HTERT RPE-1 (cell line): ENCODE results near the gene DNAJC12.
"Not testable (repeated sequence)": the region's sequence is repeated elsewhere in the genome, so short reads cannot be mapped to it uniquely, and the experiment has no call there.

Source experiments
- in situ Hi-C: fragments of 300-500 bp; cut with MboI; formaldehyde crosslinking; loops from 4 replicates; pipeline ENCODE4 v1.14.3; 2020; ENCODE audit warnings: low sequenced_read_pairs

Gene DNAJC12

DNA sequence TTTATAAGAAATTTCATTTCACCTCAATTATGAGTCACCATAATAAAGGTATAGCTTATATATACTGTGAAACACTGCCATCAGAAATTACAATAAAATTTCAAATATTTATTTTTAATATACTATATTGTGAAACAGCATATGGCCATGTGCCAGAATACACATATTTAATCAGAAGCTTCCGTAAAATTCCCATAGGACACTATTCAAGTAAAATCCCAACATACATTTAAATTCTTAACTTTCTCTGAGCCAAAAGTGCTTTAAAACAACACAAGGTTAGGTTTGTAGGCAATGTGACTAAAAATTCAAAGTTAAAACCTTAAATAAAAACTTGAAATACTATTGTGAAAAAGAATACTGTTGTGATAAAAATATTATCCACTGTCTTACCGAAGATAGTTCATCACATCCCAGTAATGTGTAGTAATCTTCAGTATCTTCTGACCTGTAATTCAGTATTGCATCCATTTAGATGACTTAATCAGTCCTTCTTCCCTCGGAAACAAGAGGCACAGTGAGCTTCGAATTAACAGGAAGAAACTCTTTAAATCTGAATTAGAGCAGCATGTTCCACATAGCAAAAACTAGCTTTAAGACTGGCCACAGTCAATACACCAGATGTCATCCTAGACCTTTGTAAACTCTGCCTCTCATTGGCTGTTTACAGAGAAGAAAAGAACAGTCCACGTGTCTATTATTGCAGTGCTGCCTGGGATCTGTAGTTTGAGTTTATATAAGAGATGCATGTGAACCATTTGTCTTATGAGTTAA is at the start of gene DNAJC12:
Gene DNAJC12, minus strand, starts transcription at position 648 of the 774 bp plus-strand sequence. Its CDS starts 177 bp downstream, at position 471.
- in situ Hi-C loops = no loop called here

- in situ Hi-C loops = no loop called here
These were observed 47.1 kb upstream of the DNAJC12 start for GRCh38 chr10:67884842-67885670.

GRCh38 chr10:67884313-67884841 is 46.4 kb upstream of the DNAJC12 start, which contains the start of gene SIRT1:
SIRT1 (plus strand) TSS chr10:67884656; CDS start chr10:67884722, 66 bp downstream.
- in situ Hi-C loops = no loop called here

DNA sequence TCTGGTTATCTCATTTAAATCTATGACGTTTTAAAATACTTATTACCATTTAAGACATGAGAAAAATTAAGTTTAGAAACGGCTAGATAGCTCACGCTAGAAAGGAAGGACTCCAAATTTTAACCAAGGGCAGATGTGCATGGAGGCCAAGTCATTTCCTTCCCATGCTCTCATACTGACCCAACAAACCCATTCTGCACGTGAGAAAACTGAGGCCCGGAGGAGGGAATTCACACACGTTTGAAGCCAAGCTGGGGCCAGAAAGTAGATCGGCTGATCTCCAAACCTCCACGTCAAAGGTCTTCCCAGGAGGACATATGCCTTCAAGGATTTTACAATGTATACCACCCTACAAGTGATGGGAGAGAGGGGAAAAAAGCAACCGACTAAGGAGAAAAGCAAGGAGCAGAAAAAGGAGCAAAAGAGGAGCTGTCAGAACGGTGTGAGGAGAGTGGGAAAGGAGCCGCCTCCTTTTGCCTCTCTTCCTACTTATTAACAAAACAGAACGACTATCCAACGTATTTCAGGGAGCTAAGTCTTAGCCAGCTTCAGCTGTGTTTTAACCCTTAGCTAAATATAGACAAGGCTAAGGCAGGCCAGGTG is 45.8 kb upstream of the DNAJC12 start:
- in situ Hi-C loops = no loop called here

DNA sequence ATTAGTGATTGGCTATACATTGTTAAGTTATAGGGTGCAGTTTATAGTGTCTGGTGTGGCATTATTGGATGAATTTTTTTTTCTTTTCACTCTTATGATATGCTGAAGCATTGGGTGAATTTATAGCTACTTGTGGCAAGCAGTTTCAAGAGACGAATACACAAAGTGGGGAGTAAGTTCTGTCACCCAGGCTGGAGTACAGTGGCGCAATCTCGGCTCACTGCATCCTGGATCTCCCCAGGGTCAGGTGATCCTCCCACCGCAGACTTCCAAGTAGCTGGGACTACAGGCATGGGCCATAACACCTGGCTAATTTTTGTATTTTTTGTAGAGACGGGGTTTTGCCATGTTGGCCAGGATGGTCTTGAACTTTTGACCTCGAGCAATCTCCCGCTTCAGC is 40.1 kb upstream of the DNAJC12 start:
- in situ Hi-C loops = no loop called here

DNA sequence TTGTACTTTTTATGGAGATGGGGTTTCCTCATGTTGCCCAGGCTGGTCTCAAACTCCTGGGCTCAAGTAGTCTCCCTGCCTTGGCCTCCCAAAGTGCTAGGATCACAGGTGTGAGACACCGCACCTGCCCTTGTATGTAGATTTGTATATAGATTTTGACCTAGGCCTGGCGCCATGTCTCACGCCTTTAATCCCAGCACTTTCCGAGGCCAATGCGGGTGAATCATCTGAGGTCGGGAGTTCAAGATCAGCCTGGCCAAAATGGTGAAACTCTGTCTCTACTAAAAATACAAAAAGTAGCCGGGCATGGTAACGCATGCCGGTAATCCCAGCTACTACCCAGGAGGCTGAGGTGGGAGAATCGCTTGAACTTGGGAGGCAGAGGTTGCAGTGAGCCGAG is 39.4 kb upstream of the DNAJC12 start:
- in situ Hi-C loops = not testable (repeated sequence)

DNA sequence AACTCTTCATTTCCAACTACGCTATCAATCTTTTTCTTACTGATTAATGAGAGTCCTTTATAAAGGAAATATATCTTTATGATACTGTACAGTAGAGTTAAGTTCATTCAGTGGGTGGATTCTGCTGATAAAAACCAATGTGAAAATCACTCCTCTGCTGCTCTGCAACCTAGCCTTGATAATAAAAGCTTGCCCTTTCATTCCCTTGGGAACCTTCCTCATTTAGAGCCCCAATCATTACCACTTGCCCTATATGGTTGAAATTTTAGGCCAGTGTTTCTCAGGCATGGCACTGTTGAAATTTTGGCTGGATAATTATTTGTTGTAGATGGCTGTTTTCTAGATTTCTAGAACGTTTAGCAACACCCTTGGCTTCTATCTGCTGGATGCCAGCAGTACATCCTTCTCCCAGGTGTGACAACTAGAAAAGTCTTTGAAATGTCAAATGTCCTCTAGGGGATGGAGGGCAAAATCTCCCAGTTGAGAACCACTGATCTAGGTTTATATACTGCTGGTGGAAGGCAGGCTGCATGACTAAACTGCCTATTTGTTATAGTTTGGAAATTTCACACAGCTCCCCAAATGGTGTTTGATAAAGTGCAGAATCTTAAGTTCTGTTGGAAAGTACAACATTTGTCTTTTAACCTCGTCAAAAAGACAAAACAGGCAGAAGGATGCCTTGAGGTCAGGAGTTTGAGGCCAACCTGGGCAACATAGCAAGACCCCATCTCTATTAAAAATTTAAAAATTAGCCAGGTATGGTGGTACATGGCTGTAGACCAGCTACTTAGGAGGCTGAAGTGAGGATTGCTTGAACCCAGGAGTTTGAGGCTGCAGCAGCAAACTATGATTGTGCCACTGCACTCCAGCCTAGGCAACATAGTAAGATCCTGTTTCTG is 37.6 kb upstream of the DNAJC12 start:
- in situ Hi-C loops = no loop called here

DNA sequence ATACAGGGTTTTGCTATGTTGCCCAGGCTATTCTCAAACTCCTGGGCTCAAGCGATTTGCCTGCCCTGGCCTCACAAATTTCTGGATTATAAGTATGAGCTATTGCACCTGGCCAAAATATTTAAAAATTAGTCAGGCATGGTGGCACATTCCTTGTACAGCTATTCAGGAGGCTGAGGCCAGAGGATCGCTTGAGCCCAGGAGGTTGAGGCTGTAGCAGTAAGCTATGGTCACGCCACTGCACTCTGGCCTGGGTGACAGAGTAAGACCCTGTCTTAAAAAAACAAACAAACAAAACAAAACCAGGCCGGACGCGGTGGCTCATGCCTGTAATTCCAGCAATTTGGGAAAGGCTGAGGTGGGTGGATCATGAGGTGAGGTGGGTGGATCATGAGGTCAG is 32.0 kb upstream of the DNAJC12 start:
- in situ Hi-C loops = no loop called here

- in situ Hi-C loops = no loop called here
These were observed 30.1 kb upstream of the DNAJC12 start for GRCh38 chr10:67868132-67868531.

- in situ Hi-C loops = no loop called here
These were observed 26.8 kb upstream of the DNAJC12 start for GRCh38 chr10:67864607-67865371.

GRCh38 chr10:67863094-67863493 is 25.1 kb upstream of the DNAJC12 start:
- in situ Hi-C loops = no loop called here

GRCh38 chr10:67861750-67862432 is 23.9 kb upstream of the DNAJC12 start:
- in situ Hi-C loops = no loop called here

DNA sequence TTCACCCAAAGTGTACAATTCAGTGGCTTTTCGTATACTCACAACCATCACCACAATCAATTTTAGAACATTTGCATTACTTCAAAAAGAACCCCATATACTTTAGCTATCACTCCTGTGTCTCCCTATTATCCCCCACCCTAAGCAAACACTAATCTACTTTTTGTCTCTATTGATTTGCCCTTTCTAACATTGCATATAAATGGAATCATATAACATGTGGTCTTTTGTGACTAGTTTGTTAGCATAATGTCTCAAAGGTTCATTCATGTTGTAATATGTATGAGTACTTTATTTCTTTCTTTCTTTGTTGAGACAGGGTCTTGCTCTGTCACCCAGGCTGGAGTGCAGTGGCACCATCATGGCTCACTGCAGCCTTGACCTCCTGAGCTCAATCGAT is 21.0 kb upstream of the DNAJC12 start:
- in situ Hi-C loops = no loop called here

GRCh38 chr10:67853512-67853911 is 15.5 kb upstream of the DNAJC12 start:
- in situ Hi-C loops = no loop called here

- in situ Hi-C loops = no loop called here
These were observed 14.8 kb upstream of the DNAJC12 start for GRCh38 chr10:67852761-67853160.

- in situ Hi-C loops = no loop called here
These were observed 13.2 kb upstream of the DNAJC12 start for GRCh38 chr10:67851186-67851585.

DNA sequence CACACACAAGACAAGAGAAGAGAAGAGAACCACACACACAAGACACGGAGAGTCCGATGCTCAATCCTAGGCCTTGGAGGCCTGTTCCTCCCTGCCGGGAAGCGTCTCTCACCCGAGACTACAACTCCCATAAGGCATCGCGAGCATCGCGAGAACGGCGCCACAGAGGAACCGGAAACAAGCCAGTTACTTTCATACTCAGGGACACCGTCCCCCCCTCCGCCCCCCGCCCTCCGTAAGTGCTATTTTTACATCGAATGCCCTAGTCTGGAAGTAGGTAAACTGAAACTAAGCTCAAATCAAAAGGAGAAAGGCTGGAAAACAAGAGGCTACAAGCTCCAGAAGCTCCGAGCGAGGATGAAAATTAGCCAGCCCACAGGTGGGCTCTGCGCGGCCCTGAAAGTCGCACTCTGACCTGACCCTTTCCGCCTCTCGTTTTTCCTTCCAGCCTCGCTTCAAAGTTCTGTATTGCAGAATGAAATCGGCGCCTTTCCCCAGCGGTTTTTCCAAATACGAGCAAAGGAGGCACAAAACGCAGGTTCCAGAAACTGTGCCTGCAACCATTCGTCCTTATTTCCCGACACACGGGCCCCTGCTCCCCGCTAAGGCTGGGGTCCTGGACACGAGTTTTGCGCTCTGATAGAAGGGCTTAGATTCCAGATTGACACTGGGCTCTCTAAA is 11.5 kb upstream of the DNAJC12 start:
- in situ Hi-C loops = no loop called here

- in situ Hi-C loops = no loop called here
These were observed 5.3 kb upstream of the DNAJC12 start for GRCh38 chr10:67843284-67843683.
